Upper lobe of left lung (tissue), 6 donors: ENCODE data around the gene PCDH8. TPM values are rescaled to one million over a fixed set of nuclear protein-coding genes. Genes with fewer than 3 reads are reported as not detected.

ENCODE experiments used
- ATAC-seq, 2 donors: fragments of 200-7000 bp; cut with Tn5 transposase; one replicate each; pipeline ENCODE4 v1.9.1; 2022; ENCODE audit warnings: mild to moderate bottlenecking in 2 of 2, moderate library complexity in 2 of 2; ENCODE audit not compliant: low FRiP score in 2 of 2
- DNase-seq, 2 donors: peaks; one replicate each; pipeline ENCODE4 v3.0.0-alpha.2; 2019 to 2020
- H3K27ac ChIP-seq, 4 donors: fragments of 200-600 bp; sonication (generic); one replicate each; pipeline ENCODE4 v1.5.1; 2016 to 2019
- H3K27me3 ChIP-seq, 4 donors: fragments of 200-600 bp; sonication (generic); one replicate each; pipeline ENCODE4 v1.5.1; 2017 to 2019
- H3K36me3 ChIP-seq, 4 donors: fragments of 200-600 bp; sonication (generic); one replicate each; pipeline ENCODE4 v1.5.1; 2016 to 2019
- H3K4me1 ChIP-seq, 4 donors: fragments of 200-600 bp; sonication (generic); one replicate each; pipeline ENCODE4 v1.5.1; 2018 to 2019
- H3K4me3 ChIP-seq, 4 donors: fragments of 200-600 bp; sonication (generic); one replicate each; pipeline ENCODE4 v1.5.1; 2017 to 2019; ENCODE audit warnings: mild to moderate bottlenecking in 2 of 4, moderate library complexity in 1 of 4
- H3K9me3 ChIP-seq, 4 donors: fragments of 200-600 bp; sonication (generic); one replicate each; pipeline ENCODE4 v1.5.1; 2018 to 2019
- CTCF ChIP-seq, 6 experiments: fragments of 450-650 bp in 4 of 6; fragments of 200-600 bp in 2 of 6; sonication (generic) in 2 of 6; IDR thresholded peaks; one replicate each; pipeline ENCODE4 v1.5.1; 2016 to 2019; ENCODE audit warnings: antibody characterized with exemption in 6 of 6
- EP300 ChIP-seq, 4 donors: sonication (generic); formaldehyde crosslinking; IDR thresholded peaks; one replicate each; pipeline ENCODE4 v1.5.1; 2017; ENCODE audit warnings: antibody characterized with exemption in 4 of 4, control low read depth in 2 of 4
- POLR2A ChIP-seq, 4 donors: fragments of 450-650 bp; IDR thresholded peaks; one replicate each; pipeline ENCODE4 v1.5.1; 2016 to 2017; ENCODE audit warnings: antibody characterized with exemption in 4 of 4, mild to moderate bottlenecking in 2 of 4
- POLR2AphosphoS5 ChIP-seq, 2 donors: sonication (generic); formaldehyde crosslinking; IDR thresholded peaks; one replicate each; pipeline ENCODE4 v1.5.1; 2017; ENCODE audit warnings: antibody characterized with exemption in 2 of 2
- WGBS, 2 donors: methylation state at CpG; one replicate each; pipeline ENCODE4 v1.1.5; 2017 to 2018; 5-methylcytosine and 5-hydroxymethylcytosine counted together
- small RNA-seq, 4 donors: library from RNA; depleted of rRNA; stranded (forward); fragments of <200 nt; gene quantifications; one replicate each; pipeline ENCODE3, GENCODE V24; 2016
- total RNA-seq, 6 donors: library from RNA; depleted of rRNA in 4 of 6; stranded (reverse); fragments of >200 nt in 4 of 6; gene quantifications; one replicate each; pipeline versions ENCODE4 v1.1.0 to v1.2.1, GENCODE V29; 2016 to 2021
- donor health status: DM: no; HTN: no; CAD: no; lungs with moderate emphysema.
- donor health status: DM: no; HTN: yes; CAD: no; lungs with severe emphysema.

The PCDH8 gene
- total RNA-seq, 6 donors from 2014 or later = not detected

- Histone ChIP-seq H3K36me3 (no peaks in the 10 kb centered on the region), H3K27ac (no peak overlapping the region), H3K9me3 (no peaks in the 10 kb centered on the region), H3K4me3 (no peak overlapping the region), H3K27me3 (no peaks in the 10 kb centered on the region), H3K4me1 (no peaks in the 10 kb centered on the region)
- WGBS, 2 donors = 81 to 83% methylated on average over 5 to 7 of the region's 7 CpGs
- ATAC-seq = no peak
- no peak for TF ChIP-seq POLR2A (IDR thresholded peaks at IDR 0.05)
- TF ChIP-seq POLR2AphosphoS5 (IDR thresholded peaks at IDR 0.05) = no peak
- TF ChIP-seq EP300 (IDR thresholded peaks at IDR 0.05) = no peak
- no peak for TF ChIP-seq CTCF (IDR thresholded peaks at IDR 0.05)
- DNase-seq = no peak
These were observed 54.9 kb downstream of the PCDH8 start for GRCh38 chr13:52793515-52794061.

Small RNA genes lying within 50 kb of the gene (small RNA-seq; reads per million reads assigned to genes)
- 0 reads per million in 4 donors for gene MIR759

Other genes with a start within 250 kb of the PCDH8 start
- gene HNRNPA1L2, start 206.2 kb downstream of the PCDH8 start, total RNA-seq = 1 to 10 TPM; 2.7 to 7.3 (median 4.9) TPM
- 10 to 100 TPM; 19.9 to 43.7 (median 28.0) TPM for gene SUGT1, start 195.8 kb downstream of the PCDH8 start, total RNA-seq
- under 1 TPM in 2 of 6 donors, not detected in 4; 0.24 to 0.46 TPM for gene CNMD, start 108.8 kb downstream of the PCDH8 start, total RNA-seq
- gene OLFM4, start 180.2 kb upstream of the PCDH8 start, total RNA-seq = 1 to 10 TPM in 2 of 6 donors, under 1 TPM in 3, not detected in 1; 0.20 to 2.9 (median 0.69) TPM